Osteoblast (primary cell): ENCODE measurements around the gene NLGN1. TPM values are rescaled to one million over a fixed set of nuclear protein-coding genes. Genes with fewer than 3 reads are reported as not detected.

Source experiments
- DNase-seq: peaks from one replicate; pipeline ENCODE4 v3.0.0; 2011; ENCODE audit warnings: low spot score, mixed read lengths; ENCODE audit not compliant: insufficient read length; ENCODE audit errors: missing footprints
- H2AFZ ChIP-seq: 2 replicates; pipeline ENCODE4 v1.6.0; 2011; ENCODE audit warnings: mild to moderate bottlenecking, low read length
- H3K27ac ChIP-seq: 2 replicates; pipeline ENCODE4 v1.5.1; 2011; ENCODE audit warnings: mild to moderate bottlenecking, low read depth, low read length, moderate library complexity
- H3K27me3 ChIP-seq: 2 replicates; pipeline ENCODE4 v1.6.0; 2012; ENCODE audit warnings: mild to moderate bottlenecking, control low read depth, inconsistent platforms, low read length, moderate library complexity; ENCODE audit not compliant: insufficient read depth
- H3K36me3 ChIP-seq: 2 replicates; pipeline ENCODE4 v1.5.1; 2011; ENCODE audit warnings: mild to moderate bottlenecking, low read length, control low read depth, moderate library complexity; ENCODE audit not compliant: insufficient read depth
- H3K4me1 ChIP-seq: 2 replicates; pipeline ENCODE4 v1.5.1; 2011; ENCODE audit warnings: mild to moderate bottlenecking, low read length, control low read depth, moderate library complexity; ENCODE audit not compliant: insufficient read depth
- H3K4me2 ChIP-seq: 2 replicates; pipeline ENCODE4 v1.6.0; 2011; ENCODE audit warnings: mild to moderate bottlenecking, low read length; ENCODE audit not compliant: insufficient read depth
- H3K4me3 ChIP-seq: fragments of 200-600 bp; sonication (generic); 3 replicates; pipeline ENCODE4 v1.5.1; 2012; ENCODE audit warnings: mild to moderate bottlenecking, low read length, inconsistent platforms; ENCODE audit not compliant: insufficient read depth
- H3K79me2 ChIP-seq: 2 replicates; pipeline ENCODE4 v1.6.0; 2012; ENCODE audit warnings: mild to moderate bottlenecking, low read length, control low read depth, inconsistent platforms; ENCODE audit not compliant: insufficient read depth
- H3K9me3 ChIP-seq: 2 replicates; pipeline ENCODE4 v1.5.1; 2011; ENCODE audit warnings: low read depth, low read length, control low read depth
- H4K20me1 ChIP-seq: 2 replicates; pipeline ENCODE4 v1.6.0; 2012; ENCODE audit warnings: mild to moderate bottlenecking, low read length, control low read depth; ENCODE audit not compliant: insufficient read depth
- total RNA-seq: library from RNA; depleted of rRNA; stranded (reverse); fragments of >200 nt; gene quantifications from 2 replicates; pipeline ENCODE4 v1.2.3, GENCODE V29; 2012
- TF ChIP-seq, protein P1 (sequence below): IDR thresholded peaks from 2 replicates; pipeline ENCODE4 v1.5.1; 2011; ENCODE audit warnings: mild to moderate bottlenecking, low read depth, low read length, moderate library complexity; ENCODE audit errors: extremely low read depth

The NLGN1 gene
- total RNA-seq, 1 donor, result 9.0 TPM

DNA sequence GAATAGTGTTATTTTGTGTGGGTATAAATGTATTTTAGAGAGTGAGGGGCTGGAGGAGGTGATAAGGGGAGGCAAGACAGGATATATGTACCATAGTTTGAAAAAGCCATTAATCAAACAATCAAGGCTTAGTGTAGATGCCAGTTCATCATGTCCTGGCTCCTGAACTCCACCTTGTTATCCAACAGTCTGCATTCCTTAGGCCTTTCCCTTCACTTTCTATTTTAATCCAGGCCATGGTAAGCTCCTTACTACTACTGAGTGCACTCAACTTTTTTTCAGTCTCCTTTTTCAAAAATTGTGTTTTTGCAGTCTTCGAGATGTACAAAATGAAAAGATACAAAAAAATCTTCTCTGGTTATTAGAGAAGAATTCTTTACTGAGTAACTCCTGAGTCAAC lies 761.1 kb downstream of the NLGN1 start:
- Histone ChIP-seq H3K9me3 (no peaks in the 10 kb centered on the region), H3K79me2 (no peaks in the 10 kb centered on the region), H3K4me3 (no peak overlapping the region), H3K27me3 (no peaks in the 10 kb centered on the region), H3K27ac (no peak overlapping the region), H4K20me1 (no peaks in the 10 kb centered on the region), H3K36me3 (no peaks in the 10 kb centered on the region), H2AFZ (peak overlapping the region; percentile 39), H3K4me1 (peaks cover 10% of the 10 kb centered on the region), H3K4me2 (peak overlapping the region; percentile 36)
- TF ChIP-seq, protein P1, sequence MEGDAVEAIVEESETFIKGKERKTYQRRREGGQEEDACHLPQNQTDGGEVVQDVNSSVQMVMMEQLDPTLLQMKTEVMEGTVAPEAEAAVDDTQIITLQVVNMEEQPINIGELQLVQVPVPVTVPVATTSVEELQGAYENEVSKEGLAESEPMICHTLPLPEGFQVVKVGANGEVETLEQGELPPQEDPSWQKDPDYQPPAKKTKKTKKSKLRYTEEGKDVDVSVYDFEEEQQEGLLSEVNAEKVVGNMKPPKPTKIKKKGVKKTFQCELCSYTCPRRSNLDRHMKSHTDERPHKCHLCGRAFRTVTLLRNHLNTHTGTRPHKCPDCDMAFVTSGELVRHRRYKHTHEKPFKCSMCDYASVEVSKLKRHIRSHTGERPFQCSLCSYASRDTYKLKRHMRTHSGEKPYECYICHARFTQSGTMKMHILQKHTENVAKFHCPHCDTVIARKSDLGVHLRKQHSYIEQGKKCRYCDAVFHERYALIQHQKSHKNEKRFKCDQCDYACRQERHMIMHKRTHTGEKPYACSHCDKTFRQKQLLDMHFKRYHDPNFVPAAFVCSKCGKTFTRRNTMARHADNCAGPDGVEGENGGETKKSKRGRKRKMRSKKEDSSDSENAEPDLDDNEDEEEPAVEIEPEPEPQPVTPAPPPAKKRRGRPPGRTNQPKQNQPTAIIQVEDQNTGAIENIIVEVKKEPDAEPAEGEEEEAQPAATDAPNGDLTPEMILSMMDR, result no peak
- DNase-seq, result no peak

DNA sequence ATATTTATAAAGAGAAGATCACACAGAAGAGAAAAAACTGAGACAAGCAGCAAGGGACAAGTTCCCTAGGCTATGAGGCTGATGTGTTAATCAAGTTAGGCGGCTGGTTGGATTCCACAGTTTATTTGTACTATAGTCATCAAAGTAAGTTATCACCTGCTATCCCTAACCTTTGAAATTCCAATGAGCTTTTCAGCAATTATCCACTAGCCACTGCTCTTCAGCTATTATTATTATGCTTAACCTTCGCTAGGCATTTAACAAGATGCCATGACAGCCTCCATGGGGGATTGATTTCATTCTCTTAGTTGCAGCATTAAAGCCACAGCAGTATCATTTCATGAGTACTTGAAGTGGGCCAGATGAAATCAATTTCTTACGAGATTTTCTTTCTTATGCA lies 762.1 kb downstream of the NLGN1 start:
- no peaks in the 10 kb centered on the region for H3K27me3 ChIP-seq
- TF ChIP-seq, protein P1, result no peak
- no peak overlapping the region for H3K4me3 ChIP-seq
- no peaks in the 10 kb centered on the region for H3K79me2 ChIP-seq
- H3K4me1 ChIP-seq, result peaks cover 5% of the 10 kb centered on the region
- DNase-seq, result no peak
- no peak overlapping the region for H2AFZ ChIP-seq
- no peak overlapping the region for H3K27ac ChIP-seq
- no peaks in the 10 kb centered on the region for H3K36me3 ChIP-seq
- H3K4me2 ChIP-seq, result no peak overlapping the region
- H4K20me1 ChIP-seq, result no peaks in the 10 kb centered on the region
- peaks cover 1% of the 10 kb centered on the region for H3K9me3 ChIP-seq

DNA sequence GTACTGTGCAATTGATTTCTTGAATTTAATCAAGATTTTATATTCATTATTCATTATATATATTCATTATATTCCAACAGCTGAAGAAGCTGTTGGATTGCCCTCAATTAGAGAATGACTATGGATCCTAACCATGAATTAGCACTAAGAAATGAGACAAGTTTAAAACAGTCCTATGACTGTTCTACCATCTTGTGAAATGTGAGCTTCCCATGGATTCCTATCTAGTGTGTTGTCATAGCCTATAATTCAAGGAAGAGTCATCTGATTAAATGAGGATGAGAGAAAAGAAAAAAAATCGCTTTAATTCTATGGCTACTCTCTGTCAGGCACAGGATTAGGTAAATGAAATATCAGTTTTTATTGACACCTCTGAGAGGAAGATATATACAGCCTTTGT lies 765.0 kb downstream of the NLGN1 start:
- TF ChIP-seq, protein P1, result no peak
- DNase-seq, result no peak

DNA sequence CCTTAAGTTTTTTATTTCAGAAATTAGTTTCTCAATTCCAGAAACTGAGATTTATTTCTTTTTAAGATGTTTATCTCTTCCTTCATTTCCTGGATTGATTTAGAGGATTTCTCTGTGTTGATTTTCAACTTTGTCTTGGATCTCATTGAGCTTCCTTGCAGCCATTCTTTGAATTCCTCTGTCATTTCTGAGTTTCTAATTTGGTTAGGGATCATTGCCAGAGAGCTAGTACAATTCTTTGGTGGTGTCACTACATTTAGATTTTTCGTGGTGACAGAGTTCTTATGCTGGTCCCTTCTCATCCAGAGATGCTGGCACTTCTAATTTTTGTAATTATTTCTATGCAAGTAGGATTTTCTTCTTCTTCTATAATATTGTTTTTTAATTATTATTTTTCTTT lies 770.5 kb downstream of the NLGN1 start:
- no peaks in the 10 kb centered on the region for H3K36me3 ChIP-seq
- no peaks in the 10 kb centered on the region for H3K79me2 ChIP-seq
- H2AFZ ChIP-seq, result no peak overlapping the region
- no peaks in the 10 kb centered on the region for H3K4me1 ChIP-seq
- H3K9me3 ChIP-seq, result peaks cover 2% of the 10 kb centered on the region
- no peak for DNase-seq
- no peaks in the 10 kb centered on the region for H4K20me1 ChIP-seq
- no peak overlapping the region for H3K4me2 ChIP-seq
- TF ChIP-seq, protein P1, result no peak
- no peak overlapping the region for H3K4me3 ChIP-seq
- no peak overlapping the region for H3K27ac ChIP-seq
- H3K27me3 ChIP-seq, result no peaks in the 10 kb centered on the region

More for the DNA sequence above, 765.0 kb downstream of the NLGN1 start:
- Histone ChIP-seq H3K36me3 (no peaks in the 10 kb centered on the region), H2AFZ (no peak overlapping the region), H3K9me3 (peaks cover 2% of the 10 kb centered on the region), H3K27me3 (no peaks in the 10 kb centered on the region), H3K4me3 (no peak overlapping the region), H4K20me1 (no peaks in the 10 kb centered on the region), H3K4me2 (no peak overlapping the region), H3K27ac (peak overlapping the region; percentile 40), H3K79me2 (no peaks in the 10 kb centered on the region), H3K4me1 (peaks cover 5% of the 10 kb centered on the region)
